HG03095 (cell line): ENCODE measurements around the gene SETD6.

ENCODE experiments used
- ATAC-seq: cut with Tn5 transposase; IDR thresholded peaks from one replicate; pipeline ENCODE4 v1.9.1; 2021; ENCODE audit warnings: moderate library complexity; ENCODE audit not compliant: unreplicated experiment

The SETD6 gene

GRCh38 chr16:58492735-58493134, 22.6 kb upstream of the SETD6 start:
- ATAC-seq, result no peak

- no peak for ATAC-seq
These were observed 21.4 kb upstream of the SETD6 start for GRCh38 chr16:58493756-58494431.

GRCh38 chr16:58494981-58495520, 20.3 kb upstream of the SETD6 start:
- ATAC-seq, result peak; percentile 49

- ATAC-seq, result no peak
These were observed 19.6 kb upstream of the SETD6 start for GRCh38 chr16:58495521-58496331.

GRCh38 chr16:58497468-58497867, 17.8 kb upstream of the SETD6 start:
- no peak for ATAC-seq

- no peak for ATAC-seq
These were observed 17.4 kb upstream of the SETD6 start for GRCh38 chr16:58497935-58498334.

GRCh38 chr16:58498341-58499091, 16.8 kb upstream of the SETD6 start:
- ATAC-seq, result no peak

- no peak for ATAC-seq
These were observed 16.2 kb upstream of the SETD6 start for GRCh38 chr16:58499092-58499511.

GRCh38 chr16:58499615-58500351, 15.5 kb upstream of the SETD6 start, which contains the start of gene NDRG4:
Gene NDRG4, plus strand, starts transcription at chr16:58500143. Its CDS starts 106 bp downstream, at chr16:58500249.
- no peak for ATAC-seq

- no peak for ATAC-seq
These were observed 14.7 kb upstream of the SETD6 start for GRCh38 chr16:58500430-58501241.

GRCh38 chr16:58501242-58502131, 13.8 kb upstream of the SETD6 start:
- ATAC-seq, result no peak

- ATAC-seq, result no peak
These were observed 12.9 kb upstream of the SETD6 start for GRCh38 chr16:58502217-58502921.

- no peak for ATAC-seq
These were observed 12.0 kb upstream of the SETD6 start for GRCh38 chr16:58503166-58503862.

- no peak for ATAC-seq
These were observed 11.2 kb upstream of the SETD6 start for GRCh38 chr16:58503863-58504688.

- ATAC-seq, result no peak
These were observed 8.8 kb upstream of the SETD6 start for GRCh38 chr16:58506241-58507194.
